Cortex of kidney (tissue), 1 donor: ENCODE measurements around the gene STK32B.
"Not testable (repeated sequence)": the region's sequence is repeated elsewhere in the genome, so short reads cannot be mapped to it uniquely, and the experiment has no call there.

Experiments used
- DNase-seq: peaks from one replicate; lab custom pipeline; 2025; lab: John Stamatoyannopoulos, UW

STK32B gene

GRCh38 chr4:5209862-5210261 lies 158.6 kb downstream of the STK32B start:
- DNase-seq: no peak

GRCh38 chr4:5211282-5211839 lies 160.1 kb downstream of the STK32B start:
- DNase-seq: no peak

GRCh38 chr4:5212255-5213013 lies 161.2 kb downstream of the STK32B start:
- no peak for DNase-seq

- DNase-seq: no peak
Observed at GRCh38 chr4:5213087-5213595, 161.9 kb downstream of the STK32B start.

GRCh38 chr4:5215321-5215720 lies 164.0 kb downstream of the STK32B start:
- DNase-seq: no peak

- no peak for DNase-seq
Observed at GRCh38 chr4:5217421-5217820, 166.1 kb downstream of the STK32B start.

- DNase-seq: no peak
Observed at GRCh38 chr4:5218376-5219069, 167.2 kb downstream of the STK32B start.

- no peak for DNase-seq
Observed at GRCh38 chr4:5220028-5220427, 168.7 kb downstream of the STK32B start.

GRCh38 chr4:5222047-5222446 lies 170.8 kb downstream of the STK32B start:
- DNase-seq: no peak

GRCh38 chr4:5222951-5223350 lies 171.7 kb downstream of the STK32B start:
- DNase-seq: no peak

GRCh38 chr4:5224340-5224739 lies 173.1 kb downstream of the STK32B start:
- no peak for DNase-seq

GRCh38 chr4:5232549-5232948 lies 181.3 kb downstream of the STK32B start:
- DNase-seq: no peak

- DNase-seq: no peak
Observed at GRCh38 chr4:5237086-5237660, 185.9 kb downstream of the STK32B start.

GRCh38 chr4:5238173-5238572 lies 186.9 kb downstream of the STK32B start:
- DNase-seq: no peak

- DNase-seq: not testable (repeated sequence)
Observed at GRCh38 chr4:5247061-5247460, 195.8 kb downstream of the STK32B start.

- DNase-seq: no peak
Observed at GRCh38 chr4:5247735-5248134, 196.5 kb downstream of the STK32B start.

- DNase-seq: no peak
Observed at GRCh38 chr4:5249727-5250126, 198.4 kb downstream of the STK32B start.

GRCh38 chr4:5250536-5250935 lies 199.3 kb downstream of the STK32B start:
- not testable (repeated sequence) for DNase-seq

- no peak for DNase-seq
Observed at GRCh38 chr4:5256421-5256820, 205.1 kb downstream of the STK32B start.

- DNase-seq: no peak
Observed at GRCh38 chr4:5257086-5257485, 205.8 kb downstream of the STK32B start.

GRCh38 chr4:5259471-5259870 lies 208.2 kb downstream of the STK32B start:
- DNase-seq: no peak

- no peak for DNase-seq
Observed at GRCh38 chr4:5260121-5260520, 208.8 kb downstream of the STK32B start.

GRCh38 chr4:5261866-5262265 lies 210.6 kb downstream of the STK32B start:
- no peak for DNase-seq
